HL-60/S4 (cell line): ENCODE results near the gene C1QTNF8.
"Not testable (repeated sequence)": the region's sequence is repeated elsewhere in the genome, so short reads cannot be mapped to it uniquely, and the experiment has no call there.

Experiments used
- in situ Hi-C: fragments of 300-500 bp; cut with MboI; formaldehyde crosslinking; loops from 2 replicates; pipeline ENCODE4 v1.14.3; 2022; ENCODE audit warnings: low sequenced_read_pairs

The C1QTNF8 gene

GRCh38 chr16:1094601-1095449 is 1.2 kb downstream of the C1QTNF8 start:
- in situ Hi-C loops = no loop called here

GRCh38 chr16:1094124-1094479 is 1.9 kb downstream of the C1QTNF8 start:
- in situ Hi-C loops = no loop called here

GRCh38 chr16:1093284-1094123 is 2.5 kb downstream of the C1QTNF8 start:
- in situ Hi-C loops = no loop called here

- in situ Hi-C loops = not testable (repeated sequence)
Observed at GRCh38 chr16:1092685-1093283, 3.3 kb downstream of the C1QTNF8 start.

- in situ Hi-C loops = no loop called here
Observed at GRCh38 chr16:1091992-1092552, 4.0 kb downstream of the C1QTNF8 start.

GRCh38 chr16:1090620-1091587 is 5.1 kb downstream of the C1QTNF8 start:
- in situ Hi-C loops = no loop called here

- in situ Hi-C loops = no loop called here
Observed at GRCh38 chr16:1089822-1090619, 6.0 kb downstream of the C1QTNF8 start.

- in situ Hi-C loops = no loop called here
Observed at GRCh38 chr16:1089439-1089821, 6.6 kb downstream of the C1QTNF8 start.

- in situ Hi-C loops = no loop called here
Observed at GRCh38 chr16:1088295-1089170, 7.5 kb downstream of the C1QTNF8 start.

GRCh38 chr16:1086443-1086842 is 9.6 kb downstream of the C1QTNF8 start:
- in situ Hi-C loops = not testable (repeated sequence)

- in situ Hi-C loops = no loop called here
Observed at GRCh38 chr16:1084971-1085370, 11.1 kb downstream of the C1QTNF8 start.

GRCh38 chr16:1082952-1083675 is 12.9 kb downstream of the C1QTNF8 start:
- in situ Hi-C loops = no loop called here

- in situ Hi-C loops = no loop called here
Observed at GRCh38 chr16:1082266-1082951, 13.6 kb downstream of the C1QTNF8 start.

- in situ Hi-C loops = no loop called here
Observed at GRCh38 chr16:1081734-1082265, 14.2 kb downstream of the C1QTNF8 start.

GRCh38 chr16:1080801-1081733 is 15.0 kb downstream of the C1QTNF8 start:
- in situ Hi-C loops = no loop called here
